HEK293 (cell line): ENCODE measurements around the gene ME3.

Experiments used
- BCL11B ChIP-seq: fragments of 450-650 bp; formaldehyde crosslinking; IDR thresholded peaks from 2 replicates; pipeline ENCODE4 v1.5.1; 2016; ENCODE audit warnings: low read depth, missing biosample characterization, missing genetic modification characterization
- FEZF1 ChIP-seq: fragments of 450-650 bp; formaldehyde crosslinking; IDR thresholded peaks from 2 replicates; pipeline ENCODE4 v1.5.1; 2016; ENCODE audit warnings: missing biosample characterization, missing genetic modification characterization
- KLF10 ChIP-seq: fragments of 450-650 bp; IDR thresholded peaks from 2 replicates; pipeline ENCODE4 v1.5.1; 2018; ENCODE audit warnings: missing biosample characterization, mild to moderate bottlenecking, missing genetic modification characterization
- KLF9 ChIP-seq: fragments of 450-650 bp; formaldehyde crosslinking; IDR thresholded peaks from 2 replicates; pipeline ENCODE4 v1.5.1; 2016; ENCODE audit warnings: missing biosample characterization, missing genetic modification characterization, low read depth
- OSR2 ChIP-seq: fragments of 450-650 bp; formaldehyde crosslinking; IDR thresholded peaks from 2 replicates; pipeline ENCODE4 v1.5.1; 2016; ENCODE audit warnings: missing biosample characterization, missing genetic modification characterization
- SP2 ChIP-seq: fragments of 450-650 bp; formaldehyde crosslinking; IDR thresholded peaks from 2 replicates; pipeline ENCODE4 v1.5.1; 2016; ENCODE audit warnings: missing biosample characterization, missing genetic modification characterization
- SP7 ChIP-seq: fragments of 450-650 bp; formaldehyde crosslinking; IDR thresholded peaks from 2 replicates; pipeline ENCODE4 v1.5.1; 2016; ENCODE audit warnings: missing biosample characterization, missing genetic modification characterization
- WT1 ChIP-seq: fragments of 450-650 bp; formaldehyde crosslinking; IDR thresholded peaks from 2 replicates; pipeline ENCODE4 v1.5.1; 2016; ENCODE audit warnings: missing biosample characterization, missing genetic modification characterization
- ZNF138 ChIP-seq: fragments of 450-650 bp; formaldehyde crosslinking; IDR thresholded peaks from 2 replicates; pipeline ENCODE4 v1.5.1; 2016; ENCODE audit warnings: missing biosample characterization, missing genetic modification characterization, borderline replicate concordance
- ZNF169 ChIP-seq: fragments of 450-650 bp; formaldehyde crosslinking; IDR thresholded peaks from 2 replicates; pipeline ENCODE4 v1.5.1; 2016; ENCODE audit warnings: missing biosample characterization, missing genetic modification characterization
- ZNF221 ChIP-seq: fragments of 450-650 bp; formaldehyde crosslinking; IDR thresholded peaks from 2 replicates; pipeline ENCODE4 v1.5.1; 2017; ENCODE audit warnings: missing biosample characterization, missing genetic modification characterization, borderline replicate concordance
- ZNF404 ChIP-seq: fragments of 450-650 bp; formaldehyde crosslinking; IDR thresholded peaks from 2 replicates; pipeline ENCODE4 v1.5.1; 2017; ENCODE audit warnings: missing biosample characterization, missing genetic modification characterization
- ZNF423 ChIP-seq: fragments of 450-650 bp; formaldehyde crosslinking; IDR thresholded peaks from 2 replicates; pipeline ENCODE4 v1.5.1; 2016; ENCODE audit warnings: missing biosample characterization, missing genetic modification characterization
- ZNF48 ChIP-seq: fragments of 450-650 bp; formaldehyde crosslinking; IDR thresholded peaks from 2 replicates; pipeline ENCODE4 v1.5.1; 2016; ENCODE audit warnings: missing biosample characterization, missing genetic modification characterization
- ZNF544 ChIP-seq: fragments of 450-650 bp; formaldehyde crosslinking; IDR thresholded peaks from 2 replicates; pipeline ENCODE4 v1.5.0; 2017; ENCODE audit warnings: missing biosample characterization, missing genetic modification characterization
- ZNF596 ChIP-seq: fragments of 450-650 bp; IDR thresholded peaks from 2 replicates; pipeline ENCODE4 v1.5.0; 2018; ENCODE audit warnings: missing biosample characterization, mild to moderate bottlenecking, missing genetic modification characterization, moderate library complexity
- ZNF777 ChIP-seq: fragments of 450-650 bp; formaldehyde crosslinking; IDR thresholded peaks from 2 replicates; pipeline ENCODE4 v1.5.1; 2017; ENCODE audit warnings: missing biosample characterization, missing genetic modification characterization, borderline replicate concordance
- ZNF837 ChIP-seq: fragments of 450-650 bp; formaldehyde crosslinking; IDR thresholded peaks from 2 replicates; pipeline ENCODE4 v1.5.1; 2016; ENCODE audit warnings: missing biosample characterization, missing genetic modification characterization
- TF ChIP-seq, protein P1 (sequence below): fragments of 450-650 bp; formaldehyde crosslinking; conservative IDR thresholded peaks from 2 replicates; pipeline ENCODE4 v1.5.1; 2016; ENCODE audit warnings: low read depth, missing biosample characterization, missing genetic modification characterization
- TF ChIP-seq, protein P2 (sequence below): fragments of 450-650 bp; formaldehyde crosslinking; IDR thresholded peaks from 2 replicates; pipeline ENCODE4 v1.5.1; 2017; ENCODE audit warnings: missing biosample characterization, missing genetic modification characterization
- TF ChIP-seq, protein P3 (sequence below): fragments of 450-650 bp; formaldehyde crosslinking; IDR thresholded peaks from 2 replicates; pipeline ENCODE4 v1.5.1; 2016; ENCODE audit warnings: missing biosample characterization, missing genetic modification characterization
- TF ChIP-seq, protein P4 (sequence below): fragments of 450-650 bp; formaldehyde crosslinking; IDR thresholded peaks from 2 replicates; pipeline ENCODE4 v1.5.1; 2016; ENCODE audit warnings: missing biosample characterization, missing genetic modification characterization
- TF ChIP-seq, protein P5 (sequence below): fragments of 450-650 bp; formaldehyde crosslinking; conservative IDR thresholded peaks from 2 replicates; pipeline ENCODE4 v1.5.1; 2016; ENCODE audit warnings: low read depth, missing biosample characterization, missing genetic modification characterization
- TF ChIP-seq, protein P6 (sequence below): fragments of 450-650 bp; formaldehyde crosslinking; IDR thresholded peaks from 2 replicates; pipeline ENCODE4 v1.5.1; 2017; ENCODE audit warnings: missing biosample characterization, missing genetic modification characterization

Gene ME3

DNA sequence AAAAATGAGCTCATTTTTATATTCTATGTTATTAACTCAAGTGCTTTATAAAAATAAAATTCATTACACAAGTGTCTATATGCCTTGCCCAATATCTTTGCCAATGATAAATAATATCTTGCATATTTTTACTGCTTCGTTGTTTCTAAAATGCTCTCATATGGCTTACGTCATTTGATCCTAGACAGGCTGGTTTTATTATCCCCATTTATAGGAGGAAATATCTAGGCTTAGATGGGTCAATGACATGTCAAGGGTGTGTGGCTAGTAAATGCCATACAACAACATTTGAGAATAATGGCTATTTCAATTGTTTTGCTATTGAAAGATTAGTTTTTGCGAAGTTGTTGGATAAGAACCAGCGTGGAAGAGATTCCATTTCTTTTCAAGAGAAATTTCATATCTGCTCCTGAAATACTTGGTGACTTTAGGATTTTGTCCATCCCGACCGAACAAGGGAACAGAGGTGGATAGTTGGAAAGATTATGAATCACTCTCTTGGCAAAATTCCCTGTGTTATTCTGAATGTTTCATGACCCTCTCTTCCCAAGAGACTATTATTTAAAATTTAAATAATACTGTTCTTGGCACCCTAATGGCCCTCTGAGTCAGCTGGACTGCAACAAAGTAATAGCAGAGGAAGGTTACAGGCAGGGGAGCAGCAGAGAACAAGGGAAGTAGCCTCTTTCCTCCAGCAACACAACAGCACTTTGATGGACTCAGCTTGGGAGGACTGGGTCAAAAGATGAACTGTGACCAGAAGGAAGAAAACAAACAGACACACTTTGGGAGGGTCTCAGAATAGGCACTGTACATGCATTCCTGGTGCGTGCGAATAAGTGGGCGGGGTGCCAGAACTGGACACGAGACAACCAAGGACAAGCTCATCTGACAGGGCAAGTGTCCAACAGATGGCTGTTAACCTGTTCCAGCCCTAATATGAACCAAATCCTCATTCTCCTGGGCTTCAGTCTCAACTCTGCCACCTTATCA lies 94.5 kb downstream of the ME3 start (continued):
- TF ChIP-seq, protein P1, sequence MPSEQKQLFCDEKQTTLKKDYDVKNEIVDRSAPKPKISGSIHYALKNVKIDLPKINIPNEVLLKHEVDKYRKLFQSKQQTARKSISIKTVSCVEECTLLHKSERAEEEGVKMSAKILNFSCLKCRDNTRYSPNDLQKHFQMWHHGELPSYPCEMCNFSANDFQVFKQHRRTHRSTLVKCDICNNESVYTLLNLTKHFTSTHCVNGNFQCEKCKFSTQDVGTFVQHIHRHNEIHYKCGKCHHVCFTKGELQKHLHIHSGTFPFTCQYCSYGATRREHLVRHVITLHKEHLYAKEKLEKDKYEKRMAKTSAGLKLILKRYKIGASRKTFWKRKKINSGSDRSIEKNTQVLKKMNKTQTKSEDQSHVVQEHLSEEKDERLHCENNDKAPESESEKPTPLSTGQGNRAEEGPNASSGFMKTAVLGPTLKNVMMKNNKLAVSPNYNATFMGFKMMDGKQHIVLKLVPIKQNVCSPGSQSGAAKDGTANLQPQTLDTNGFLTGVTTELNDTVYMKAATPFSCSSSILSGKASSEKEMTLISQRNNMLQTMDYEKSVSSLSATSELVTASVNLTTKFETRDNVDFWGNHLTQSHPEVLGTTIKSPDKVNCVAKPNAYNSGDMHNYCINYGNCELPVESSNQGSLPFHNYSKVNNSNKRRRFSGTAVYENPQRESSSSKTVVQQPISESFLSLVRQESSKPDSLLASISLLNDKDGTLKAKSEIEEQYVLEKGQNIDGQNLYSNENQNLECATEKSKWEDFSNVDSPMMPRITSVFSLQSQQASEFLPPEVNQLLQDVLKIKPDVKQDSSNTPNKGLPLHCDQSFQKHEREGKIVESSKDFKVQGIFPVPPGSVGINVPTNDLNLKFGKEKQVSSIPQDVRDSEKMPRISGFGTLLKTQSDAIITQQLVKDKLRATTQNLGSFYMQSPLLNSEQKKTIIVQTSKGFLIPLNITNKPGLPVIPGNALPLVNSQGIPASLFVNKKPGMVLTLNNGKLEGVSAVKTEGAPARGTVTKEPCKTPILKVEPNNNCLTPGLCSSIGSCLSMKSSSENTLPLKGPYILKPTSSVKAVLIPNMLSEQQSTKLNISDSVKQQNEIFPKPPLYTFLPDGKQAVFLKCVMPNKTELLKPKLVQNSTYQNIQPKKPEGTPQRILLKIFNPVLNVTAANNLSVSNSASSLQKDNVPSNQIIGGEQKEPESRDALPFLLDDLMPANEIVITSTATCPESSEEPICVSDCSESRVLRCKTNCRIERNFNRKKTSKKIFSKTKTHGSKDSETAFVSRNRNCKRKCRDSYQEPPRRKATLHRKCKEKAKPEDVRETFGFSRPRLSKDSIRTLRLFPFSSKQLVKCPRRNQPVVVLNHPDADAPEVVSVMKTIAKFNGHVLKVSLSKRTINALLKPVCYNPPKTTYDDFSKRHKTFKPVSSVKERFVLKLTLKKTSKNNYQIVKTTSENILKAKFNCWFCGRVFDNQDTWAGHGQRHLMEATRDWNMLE (tag by site-specific recombination), result no peak
- no peak for TF ChIP-seq BCL11B
- peak; percentile 85 for TF ChIP-seq KLF10 (tag by site-specific recombination)
- TF ChIP-seq ZNF138 (tag by site-specific recombination), result no peak
- no peak for TF ChIP-seq ZNF48
- TF ChIP-seq ZNF404 (tag by site-specific recombination), result no peak
- TF ChIP-seq SP2, result no peak
- TF ChIP-seq, protein P2, sequence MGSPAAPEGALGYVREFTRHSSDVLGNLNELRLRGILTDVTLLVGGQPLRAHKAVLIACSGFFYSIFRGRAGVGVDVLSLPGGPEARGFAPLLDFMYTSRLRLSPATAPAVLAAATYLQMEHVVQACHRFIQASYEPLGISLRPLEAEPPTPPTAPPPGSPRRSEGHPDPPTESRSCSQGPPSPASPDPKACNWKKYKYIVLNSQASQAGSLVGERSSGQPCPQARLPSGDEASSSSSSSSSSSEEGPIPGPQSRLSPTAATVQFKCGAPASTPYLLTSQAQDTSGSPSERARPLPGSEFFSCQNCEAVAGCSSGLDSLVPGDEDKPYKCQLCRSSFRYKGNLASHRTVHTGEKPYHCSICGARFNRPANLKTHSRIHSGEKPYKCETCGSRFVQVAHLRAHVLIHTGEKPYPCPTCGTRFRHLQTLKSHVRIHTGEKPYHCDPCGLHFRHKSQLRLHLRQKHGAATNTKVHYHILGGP (tag by site-specific recombination), result peak; percentile 86
- TF ChIP-seq FEZF1 (tag by site-specific recombination), result peak; percentile 86
- TF ChIP-seq SP7 (tag by site-specific recombination), result peak; percentile 72; the same call in 1 of the 2 replicates
- TF ChIP-seq, protein P3, sequence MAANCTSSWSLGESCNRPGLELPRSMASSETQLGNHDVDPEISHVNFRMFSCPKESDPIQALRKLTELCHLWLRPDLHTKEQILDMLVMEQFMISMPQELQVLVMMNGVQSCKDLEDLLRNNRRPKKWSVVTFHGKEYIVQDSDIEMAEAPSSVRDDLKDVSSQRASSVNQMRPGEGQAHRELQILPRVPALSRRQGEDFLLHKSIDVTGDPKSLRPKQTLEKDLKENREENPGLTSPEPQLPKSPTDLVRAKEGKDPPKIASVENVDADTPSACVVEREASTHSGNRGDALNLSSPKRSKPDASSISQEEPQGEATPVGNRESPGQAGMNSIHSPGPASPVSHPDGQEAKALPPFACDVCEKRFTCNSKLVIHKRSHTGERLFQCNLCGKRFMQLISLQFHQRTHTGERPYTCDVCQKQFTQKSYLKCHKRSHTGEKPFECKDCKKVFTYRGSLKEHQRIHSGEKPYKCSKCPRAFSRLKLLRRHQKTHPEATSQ (tag by site-specific recombination), result no peak
- TF ChIP-seq ZNF596 (tag by site-specific recombination), result no peak
- no peak for TF ChIP-seq KLF9 (tag by site-specific recombination)
- TF ChIP-seq, protein P4, sequence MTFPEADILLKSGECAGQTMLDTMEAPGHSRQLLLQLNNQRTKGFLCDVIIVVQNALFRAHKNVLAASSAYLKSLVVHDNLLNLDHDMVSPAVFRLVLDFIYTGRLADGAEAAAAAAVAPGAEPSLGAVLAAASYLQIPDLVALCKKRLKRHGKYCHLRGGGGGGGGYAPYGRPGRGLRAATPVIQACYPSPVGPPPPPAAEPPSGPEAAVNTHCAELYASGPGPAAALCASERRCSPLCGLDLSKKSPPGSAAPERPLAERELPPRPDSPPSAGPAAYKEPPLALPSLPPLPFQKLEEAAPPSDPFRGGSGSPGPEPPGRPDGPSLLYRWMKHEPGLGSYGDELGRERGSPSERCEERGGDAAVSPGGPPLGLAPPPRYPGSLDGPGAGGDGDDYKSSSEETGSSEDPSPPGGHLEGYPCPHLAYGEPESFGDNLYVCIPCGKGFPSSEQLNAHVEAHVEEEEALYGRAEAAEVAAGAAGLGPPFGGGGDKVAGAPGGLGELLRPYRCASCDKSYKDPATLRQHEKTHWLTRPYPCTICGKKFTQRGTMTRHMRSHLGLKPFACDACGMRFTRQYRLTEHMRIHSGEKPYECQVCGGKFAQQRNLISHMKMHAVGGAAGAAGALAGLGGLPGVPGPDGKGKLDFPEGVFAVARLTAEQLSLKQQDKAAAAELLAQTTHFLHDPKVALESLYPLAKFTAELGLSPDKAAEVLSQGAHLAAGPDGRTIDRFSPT (tag by site-specific recombination), result no peak
- TF ChIP-seq ZNF423, result no peak
- peak; percentile 78 for TF ChIP-seq OSR2 (tag by site-specific recombination)
- no peak for TF ChIP-seq WT1 (tag by site-specific recombination)
- no peak for TF ChIP-seq ZNF169 (tag by site-specific recombination)
- TF ChIP-seq, protein P5, sequence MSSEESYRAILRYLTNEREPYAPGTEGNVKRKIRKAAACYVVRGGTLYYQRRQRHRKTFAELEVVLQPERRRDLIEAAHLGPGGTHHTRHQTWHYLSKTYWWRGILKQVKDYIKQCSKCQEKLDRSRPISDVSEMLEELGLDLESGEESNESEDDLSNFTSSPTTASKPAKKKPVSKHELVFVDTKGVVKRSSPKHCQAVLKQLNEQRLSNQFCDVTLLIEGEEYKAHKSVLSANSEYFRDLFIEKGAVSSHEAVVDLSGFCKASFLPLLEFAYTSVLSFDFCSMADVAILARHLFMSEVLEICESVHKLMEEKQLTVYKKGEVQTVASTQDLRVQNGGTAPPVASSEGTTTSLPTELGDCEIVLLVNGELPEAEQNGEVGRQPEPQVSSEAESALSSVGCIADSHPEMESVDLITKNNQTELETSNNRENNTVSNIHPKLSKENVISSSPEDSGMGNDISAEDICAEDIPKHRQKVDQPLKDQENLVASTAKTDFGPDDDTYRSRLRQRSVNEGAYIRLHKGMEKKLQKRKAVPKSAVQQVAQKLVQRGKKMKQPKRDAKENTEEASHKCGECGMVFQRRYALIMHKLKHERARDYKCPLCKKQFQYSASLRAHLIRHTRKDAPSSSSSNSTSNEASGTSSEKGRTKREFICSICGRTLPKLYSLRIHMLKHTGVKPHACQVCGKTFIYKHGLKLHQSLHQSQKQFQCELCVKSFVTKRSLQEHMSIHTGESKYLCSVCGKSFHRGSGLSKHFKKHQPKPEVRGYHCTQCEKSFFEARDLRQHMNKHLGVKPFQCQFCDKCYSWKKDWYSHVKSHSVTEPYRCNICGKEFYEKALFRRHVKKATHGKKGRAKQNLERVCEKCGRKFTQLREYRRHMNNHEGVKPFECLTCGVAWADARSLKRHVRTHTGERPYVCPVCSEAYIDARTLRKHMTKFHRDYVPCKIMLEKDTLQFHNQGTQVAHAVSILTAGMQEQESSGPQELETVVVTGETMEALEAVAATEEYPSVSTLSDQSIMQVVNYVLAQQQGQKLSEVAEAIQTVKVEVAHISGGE (tag by site-specific recombination), result no peak
- TF ChIP-seq, protein P6, sequence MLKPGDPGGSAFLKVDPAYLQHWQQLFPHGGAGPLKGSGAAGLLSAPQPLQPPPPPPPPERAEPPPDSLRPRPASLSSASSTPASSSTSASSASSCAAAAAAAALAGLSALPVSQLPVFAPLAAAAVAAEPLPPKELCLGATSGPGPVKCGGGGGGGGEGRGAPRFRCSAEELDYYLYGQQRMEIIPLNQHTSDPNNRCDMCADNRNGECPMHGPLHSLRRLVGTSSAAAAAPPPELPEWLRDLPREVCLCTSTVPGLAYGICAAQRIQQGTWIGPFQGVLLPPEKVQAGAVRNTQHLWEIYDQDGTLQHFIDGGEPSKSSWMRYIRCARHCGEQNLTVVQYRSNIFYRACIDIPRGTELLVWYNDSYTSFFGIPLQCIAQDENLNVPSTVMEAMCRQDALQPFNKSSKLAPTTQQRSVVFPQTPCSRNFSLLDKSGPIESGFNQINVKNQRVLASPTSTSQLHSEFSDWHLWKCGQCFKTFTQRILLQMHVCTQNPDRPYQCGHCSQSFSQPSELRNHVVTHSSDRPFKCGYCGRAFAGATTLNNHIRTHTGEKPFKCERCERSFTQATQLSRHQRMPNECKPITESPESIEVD (tag by site-specific recombination), result peak; percentile 97
- no peak for TF ChIP-seq ZNF837 (tag by site-specific recombination)
- TF ChIP-seq ZNF221, result no peak
- no peak for TF ChIP-seq ZNF544 (tag by site-specific recombination)
- TF ChIP-seq ZNF777 (tag by site-specific recombination), result no peak
